Measurements from ENCODE around the gene SOX6. TPM values are rescaled to one million over a fixed set of nuclear protein-coding genes. Genes with fewer than 3 reads are reported as not detected.

SOX6 gene
- total RNA-seq, 4 donors from 2014 or later: 0.29 to 20.5 (median 8.2) TPM

DNA sequence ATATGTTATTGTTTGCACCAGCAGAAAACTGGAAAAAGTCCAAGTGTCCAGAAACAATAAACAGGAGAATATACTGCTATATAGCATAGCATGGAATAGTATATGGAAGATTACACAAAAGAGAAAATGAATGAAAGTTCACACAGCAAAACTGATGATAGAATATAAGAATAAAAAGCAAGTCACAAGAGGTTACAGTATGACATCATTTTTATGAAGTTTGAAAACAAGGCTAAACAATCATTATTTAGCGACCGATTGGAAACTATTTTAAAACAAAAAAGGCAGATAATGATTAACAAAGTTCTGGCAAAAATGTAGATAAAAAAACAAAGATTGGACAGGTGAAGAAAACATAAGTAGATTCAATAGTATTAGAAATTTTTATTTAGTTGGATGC, 47.1 kb downstream of the SOX6 start:
- no peak for TF ChIP-seq POLR2A (IDR thresholded peaks at IDR 0.05)
- TF ChIP-seq, protein P1, sequence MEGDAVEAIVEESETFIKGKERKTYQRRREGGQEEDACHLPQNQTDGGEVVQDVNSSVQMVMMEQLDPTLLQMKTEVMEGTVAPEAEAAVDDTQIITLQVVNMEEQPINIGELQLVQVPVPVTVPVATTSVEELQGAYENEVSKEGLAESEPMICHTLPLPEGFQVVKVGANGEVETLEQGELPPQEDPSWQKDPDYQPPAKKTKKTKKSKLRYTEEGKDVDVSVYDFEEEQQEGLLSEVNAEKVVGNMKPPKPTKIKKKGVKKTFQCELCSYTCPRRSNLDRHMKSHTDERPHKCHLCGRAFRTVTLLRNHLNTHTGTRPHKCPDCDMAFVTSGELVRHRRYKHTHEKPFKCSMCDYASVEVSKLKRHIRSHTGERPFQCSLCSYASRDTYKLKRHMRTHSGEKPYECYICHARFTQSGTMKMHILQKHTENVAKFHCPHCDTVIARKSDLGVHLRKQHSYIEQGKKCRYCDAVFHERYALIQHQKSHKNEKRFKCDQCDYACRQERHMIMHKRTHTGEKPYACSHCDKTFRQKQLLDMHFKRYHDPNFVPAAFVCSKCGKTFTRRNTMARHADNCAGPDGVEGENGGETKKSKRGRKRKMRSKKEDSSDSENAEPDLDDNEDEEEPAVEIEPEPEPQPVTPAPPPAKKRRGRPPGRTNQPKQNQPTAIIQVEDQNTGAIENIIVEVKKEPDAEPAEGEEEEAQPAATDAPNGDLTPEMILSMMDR (IDR thresholded peaks at IDR 0.05): no peak
- H3K27me3 ChIP-seq: no peaks in the 10 kb centered on the region
- H3K9me3 ChIP-seq: no peaks in the 10 kb centered on the region
- no peak overlapping the region for H3K4me3 ChIP-seq
- no peaks in the 10 kb centered on the region for H3K36me3 ChIP-seq
- no peak for DNase-seq
- no peak overlapping the region for H3K27ac ChIP-seq
- H3K4me1 ChIP-seq: no peaks in the 10 kb centered on the region
- intact Hi-C loops (cut with DNase I; ENCODE audit: low total_unique reads): no loop called here

DNA sequence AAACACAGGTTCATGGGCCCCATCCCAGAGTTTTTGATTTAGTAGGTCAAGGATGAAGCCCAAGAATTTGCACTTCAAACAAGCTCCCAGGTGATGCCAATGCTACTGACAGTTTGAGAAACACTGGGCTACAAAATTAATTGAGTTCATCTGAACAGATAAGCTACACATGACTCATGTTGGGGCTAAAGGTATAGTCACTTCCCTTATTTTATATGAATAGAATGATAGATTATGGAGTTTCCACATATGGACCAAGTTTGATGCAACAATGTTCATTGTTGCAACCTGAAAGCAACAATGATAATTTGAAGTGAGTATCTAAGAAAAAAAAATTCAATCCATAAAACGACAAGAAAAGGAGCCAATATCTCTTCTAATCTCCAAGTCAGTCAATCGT, 54.9 kb downstream of the SOX6 start:
- Histone ChIP-seq H3K27ac (no peak overlapping the region), H3K36me3 (peaks cover 0 to 4% of the 10 kb centered on the region in 2 donors), H3K4me1 (no peaks in the 10 kb centered on the region), H3K27me3 (no peaks in the 10 kb centered on the region), H3K9me3 (no peaks in the 10 kb centered on the region), H3K4me3 (no peak overlapping the region)
- TF ChIP-seq, protein P1 (IDR thresholded peaks at IDR 0.05): no peak
- no peak for TF ChIP-seq POLR2A (IDR thresholded peaks at IDR 0.05)
- intact Hi-C loops (cut with DNase I; ENCODE audit: low total_unique reads): no loop called here
- DNase-seq: no peak

DNA sequence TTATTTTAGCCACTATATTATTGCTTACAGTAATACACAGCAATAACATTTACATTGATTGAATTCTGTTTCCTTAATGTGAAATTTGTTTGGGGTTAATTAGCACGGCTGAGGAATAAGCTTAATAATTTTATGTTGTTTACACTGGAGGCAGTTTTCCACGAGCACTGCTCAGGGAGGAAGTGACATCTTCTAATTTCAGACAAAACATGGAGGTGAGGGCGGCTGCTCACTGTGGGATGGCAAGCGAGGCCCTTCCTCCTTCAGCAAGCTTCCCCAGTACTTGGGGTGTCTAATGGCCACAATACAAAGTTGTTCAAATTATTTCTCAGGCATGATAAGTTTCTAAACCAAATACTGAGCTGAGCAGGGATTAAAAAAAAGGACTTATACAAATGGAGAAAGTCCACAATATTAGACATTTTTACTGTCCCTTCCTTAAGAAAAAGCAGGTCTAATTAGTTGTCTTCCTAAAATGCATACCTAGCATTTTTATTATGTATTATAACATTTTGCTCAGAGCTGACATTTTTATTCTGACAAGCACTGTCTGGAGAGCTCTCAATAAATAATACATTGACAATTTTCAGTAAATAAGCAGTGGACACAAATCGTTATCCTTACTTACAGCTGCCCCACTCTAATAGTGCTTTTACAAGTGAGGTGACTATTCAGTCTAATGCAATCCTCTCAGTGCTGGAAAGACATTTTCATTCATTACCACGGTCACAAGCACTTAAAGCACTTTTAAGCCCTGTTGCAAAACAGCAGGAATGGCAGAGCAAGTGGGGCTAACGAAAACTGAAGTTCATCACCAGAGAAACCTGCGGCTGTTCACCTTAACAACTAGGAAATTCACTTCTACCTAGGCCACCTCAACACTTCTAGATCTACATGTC, 56.2 kb downstream of the SOX6 start:
- TF ChIP-seq, protein P1 (IDR thresholded peaks at IDR 0.05): no peak
- no peak for TF ChIP-seq POLR2A (IDR thresholded peaks at IDR 0.05)
- Histone ChIP-seq H3K27ac (no peak overlapping the region), H3K4me3 (no peak overlapping the region), H3K4me1 (no peaks in the 10 kb centered on the region), H3K9me3 (no peaks in the 10 kb centered on the region), H3K27me3 (no peaks in the 10 kb centered on the region), H3K36me3 (peaks cover 0 to 4% of the 10 kb centered on the region in 2 donors)
- intact Hi-C loops (cut with DNase I; ENCODE audit: low total_unique reads): no loop called here
- DNase-seq: no peak

DNA sequence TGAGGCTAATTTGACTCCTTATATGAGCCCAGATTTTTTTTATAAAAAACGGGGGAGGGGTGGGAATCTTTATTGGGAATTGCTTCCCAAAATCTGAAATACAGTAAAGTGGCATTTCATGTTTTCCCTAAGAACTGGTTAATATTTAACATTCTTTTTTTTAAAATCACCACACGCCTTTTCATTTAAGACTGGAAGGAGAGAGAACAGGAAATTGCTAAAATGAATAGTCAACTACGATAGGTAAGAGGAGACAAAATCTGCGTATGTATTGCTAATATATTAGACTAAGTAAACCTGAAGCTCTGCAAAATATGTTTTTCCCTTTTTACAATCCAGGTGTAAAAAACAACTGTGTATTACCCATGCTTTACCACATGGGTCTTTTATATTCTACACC, 57.0 kb downstream of the SOX6 start:
- Histone ChIP-seq H3K27ac (no peak overlapping the region), H3K4me1 (no peaks in the 10 kb centered on the region), H3K9me3 (no peaks in the 10 kb centered on the region), H3K27me3 (no peaks in the 10 kb centered on the region), H3K36me3 (peaks cover 0 to 4% of the 10 kb centered on the region in 2 donors), H3K4me3 (no peak overlapping the region)
- intact Hi-C loops (cut with DNase I; ENCODE audit: low total_unique reads): no loop called here
- TF ChIP-seq POLR2A (IDR thresholded peaks at IDR 0.05): no peak
- TF ChIP-seq, protein P1 (IDR thresholded peaks at IDR 0.05): no peak
- DNase-seq: no peak

DNA sequence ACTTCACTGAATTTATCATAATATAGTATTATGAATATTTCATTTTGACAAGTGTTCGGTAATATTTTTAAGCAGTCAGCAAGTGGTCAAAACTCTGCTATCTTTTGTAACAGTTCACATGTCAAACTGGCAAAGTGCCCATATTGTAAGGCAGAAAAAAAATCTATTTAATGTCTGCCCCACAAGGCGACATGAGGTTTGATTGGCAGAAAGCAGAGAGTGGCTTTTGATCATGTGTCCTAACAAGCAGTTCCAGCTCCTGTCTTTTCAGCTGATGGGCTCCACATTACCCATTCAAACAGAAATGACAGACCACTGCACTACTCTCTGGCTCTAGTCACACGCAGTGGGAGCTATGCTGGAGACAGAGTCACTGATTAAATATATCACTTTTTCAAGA, 59.0 kb downstream of the SOX6 start:
- no peak for TF ChIP-seq POLR2A (IDR thresholded peaks at IDR 0.05)
- TF ChIP-seq, protein P1 (IDR thresholded peaks at IDR 0.05): no peak
- intact Hi-C loops (cut with DNase I; ENCODE audit: low total_unique reads): no loop called here

More for the DNA sequence above, 59.0 kb downstream of the SOX6 start:
- H3K36me3 ChIP-seq: peaks cover 0 to 4% of the 10 kb centered on the region in 2 donors
- no peak overlapping the region for H3K27ac ChIP-seq
- no peak for DNase-seq
- no peaks in the 10 kb centered on the region for H3K9me3 ChIP-seq
- no peak overlapping the region for H3K4me3 ChIP-seq
- no peaks in the 10 kb centered on the region for H3K4me1 ChIP-seq
- no peaks in the 10 kb centered on the region for H3K27me3 ChIP-seq

Measured in uterus (tissue), 4 donors.